ENCODE measurements around the gene FFAR3. TPM values are rescaled to one million over a fixed set of nuclear protein-coding genes. Genes with fewer than 3 reads are reported as not detected.

The FFAR3 gene
- total and polyA plus RNA-seq, 2 of the 13 experiments (the other 11 are each of a cell fraction or from before 2014, with no cell fraction given), result not detected

GRCh38 chr19:35380450-35381124 is 22.3 kb downstream of the FFAR3 start (continued):
- TF ChIP-seq CBX2 (IDR thresholded peaks at IDR 0.05; ENCODE audit: low read depth, low read length), result no peak
- 0 out of 2 replicates have a peak, but pooled peaks have one; percentile 22 for TF ChIP-seq CBX2 (CRISPR knock-in tag; IDR thresholded peaks at IDR 0.05; ENCODE audit: low read depth)
- no peak for TF ChIP-seq RFX3 (CRISPR knock-in tag; IDR thresholded peaks at IDR 0.05)
- TF ChIP-seq ZNF564 (CRISPR knock-in tag; IDR thresholded peaks at IDR 0.05), result no peak
- peak; percentile 64; the same call in 1 of the 2 replicates for TF ChIP-seq ERF (CRISPR knock-in tag; IDR thresholded peaks at IDR 0.05)
- no peak for TF ChIP-seq ZNF44 (CRISPR knock-in tag; IDR thresholded peaks at IDR 0.05)
- no peak for TF ChIP-seq ZBTB26 (CRISPR knock-in tag; IDR thresholded peaks at IDR 0.05; ENCODE audit: borderline replicate concordance)
- no peak for TF ChIP-seq MAFF (IDR thresholded peaks at IDR 0.05; ENCODE audit: low read depth, low read length)
- TF ChIP-seq ZNF883 (CRISPR knock-in tag; IDR thresholded peaks at IDR 0.05; ENCODE audit: not compliant biosample characterization), result no peak
- no peak for TF ChIP-seq IRF2 (CRISPR knock-in tag; IDR thresholded peaks at IDR 0.05)
- no peak for TF ChIP-seq ZBTB42 (CRISPR knock-in tag; IDR thresholded peaks at IDR 0.05)
- no peak for TF ChIP-seq DMTF1 (CRISPR knock-in tag; IDR thresholded peaks at IDR 0.05)
- no peak for TF ChIP-seq NFAT5 (CRISPR knock-in tag; IDR thresholded peaks at IDR 0.05)
- TF ChIP-seq ZNF646 (CRISPR knock-in tag; IDR thresholded peaks at IDR 0.05), result peak; percentile 27; the same call in 1 of the 2 replicates
